HG03139 (cell line): ENCODE data around the gene NEUROD2.

Source experiments
- ATAC-seq: cut with Tn5 transposase; IDR thresholded peaks from one replicate; pipeline ENCODE4 v1.9.1; 2021; ENCODE audit not compliant: unreplicated experiment

NEUROD2 gene

GRCh38 chr17:39581759-39582085 is 26.0 kb downstream of the NEUROD2 start:
- ATAC-seq = no peak

DNA sequence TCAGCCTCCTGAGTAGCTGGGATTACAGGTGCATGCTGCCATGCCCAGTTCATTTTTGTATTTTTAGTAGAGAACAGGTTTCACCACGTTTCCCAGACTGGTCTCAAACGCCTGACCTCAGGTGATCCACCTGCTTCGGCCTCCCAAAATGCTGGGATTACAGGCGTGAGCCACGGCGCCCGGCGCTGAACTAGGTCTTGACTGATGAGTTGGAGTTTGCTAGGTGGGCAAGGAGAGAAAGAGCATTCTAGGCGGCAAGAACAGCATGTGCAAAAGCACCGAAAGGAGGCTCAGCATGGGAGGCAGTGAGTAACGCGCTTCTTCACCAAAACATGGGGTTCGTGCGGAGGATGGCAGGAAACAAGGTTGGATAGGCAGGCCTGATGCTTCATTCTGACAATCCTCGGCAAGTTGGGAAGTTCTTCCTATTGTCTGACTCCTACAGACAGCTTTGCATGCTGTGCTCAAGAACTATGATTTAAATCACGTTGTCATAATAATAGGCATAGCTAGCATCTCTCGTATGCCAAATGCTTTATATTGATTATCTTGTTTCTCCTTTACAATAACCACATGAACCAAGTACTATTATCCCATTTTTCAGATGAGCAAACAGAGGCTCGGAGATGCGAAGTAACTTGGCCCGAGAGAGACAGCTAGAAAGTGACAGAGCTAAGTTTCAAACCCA is 26.5 kb downstream of the NEUROD2 start:
- no peak for ATAC-seq

DNA sequence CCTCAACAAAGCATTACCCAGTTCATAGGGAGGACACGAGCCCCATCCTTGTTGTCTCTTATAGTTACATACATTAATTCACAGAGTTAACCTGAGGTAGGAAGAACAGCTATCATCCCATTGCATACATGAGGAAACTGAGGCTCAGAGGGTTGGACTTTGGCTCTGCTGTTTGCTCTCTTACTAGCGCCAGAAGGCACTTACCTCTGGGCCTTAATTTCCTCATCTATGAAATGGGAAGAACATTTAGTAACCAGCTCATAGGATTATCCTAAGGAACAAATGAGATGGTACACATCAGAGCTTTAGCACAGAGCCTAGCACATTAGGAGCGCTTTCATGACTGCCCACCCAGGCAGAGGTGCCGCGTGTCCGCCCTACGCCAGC is 27.6 kb downstream of the NEUROD2 start:
- no peak for ATAC-seq

DNA sequence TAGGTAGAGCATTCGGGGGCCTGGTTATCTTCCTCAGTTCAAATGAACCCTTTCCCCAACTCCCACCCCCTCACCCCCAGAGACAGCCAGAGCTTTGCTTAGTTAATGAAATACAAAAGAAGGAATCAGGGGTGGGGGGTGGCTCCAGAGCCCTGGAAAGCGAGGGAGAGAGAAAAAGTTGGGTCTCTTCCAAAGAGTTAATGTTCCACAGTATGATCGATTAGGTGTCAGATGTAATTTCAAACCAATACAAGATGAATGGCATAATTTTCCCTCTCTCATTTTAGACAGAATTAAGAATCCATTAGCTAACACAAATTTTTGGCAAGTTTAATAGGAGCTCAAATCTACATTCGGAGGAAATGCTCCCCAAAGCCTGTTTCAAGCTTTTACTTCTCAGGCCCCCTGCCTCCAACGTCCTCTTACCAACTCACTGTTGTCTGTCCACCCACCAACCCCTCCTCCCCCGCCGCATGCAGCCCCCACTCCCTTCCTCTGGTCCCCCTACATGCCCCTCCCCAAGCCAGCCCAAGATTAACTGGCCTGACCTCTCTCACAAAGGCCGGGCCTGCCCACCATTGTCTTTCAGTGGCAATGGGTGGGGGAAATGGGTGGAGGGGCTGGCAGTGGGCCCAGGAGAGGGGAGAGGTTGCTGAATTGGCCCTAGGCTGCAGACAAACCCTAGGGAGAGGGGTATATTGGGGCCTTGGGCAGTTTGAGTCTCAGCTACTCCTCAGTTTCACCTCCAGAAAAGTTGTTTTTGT is 28.2 kb downstream of the NEUROD2 start:
- ATAC-seq = no peak

- ATAC-seq = no peak
These were observed 29.4 kb downstream of the NEUROD2 start for GRCh38 chr17:39578272-39578671.

- ATAC-seq = no peak
These were observed 31.5 kb downstream of the NEUROD2 start for GRCh38 chr17:39576187-39576586.

DNA sequence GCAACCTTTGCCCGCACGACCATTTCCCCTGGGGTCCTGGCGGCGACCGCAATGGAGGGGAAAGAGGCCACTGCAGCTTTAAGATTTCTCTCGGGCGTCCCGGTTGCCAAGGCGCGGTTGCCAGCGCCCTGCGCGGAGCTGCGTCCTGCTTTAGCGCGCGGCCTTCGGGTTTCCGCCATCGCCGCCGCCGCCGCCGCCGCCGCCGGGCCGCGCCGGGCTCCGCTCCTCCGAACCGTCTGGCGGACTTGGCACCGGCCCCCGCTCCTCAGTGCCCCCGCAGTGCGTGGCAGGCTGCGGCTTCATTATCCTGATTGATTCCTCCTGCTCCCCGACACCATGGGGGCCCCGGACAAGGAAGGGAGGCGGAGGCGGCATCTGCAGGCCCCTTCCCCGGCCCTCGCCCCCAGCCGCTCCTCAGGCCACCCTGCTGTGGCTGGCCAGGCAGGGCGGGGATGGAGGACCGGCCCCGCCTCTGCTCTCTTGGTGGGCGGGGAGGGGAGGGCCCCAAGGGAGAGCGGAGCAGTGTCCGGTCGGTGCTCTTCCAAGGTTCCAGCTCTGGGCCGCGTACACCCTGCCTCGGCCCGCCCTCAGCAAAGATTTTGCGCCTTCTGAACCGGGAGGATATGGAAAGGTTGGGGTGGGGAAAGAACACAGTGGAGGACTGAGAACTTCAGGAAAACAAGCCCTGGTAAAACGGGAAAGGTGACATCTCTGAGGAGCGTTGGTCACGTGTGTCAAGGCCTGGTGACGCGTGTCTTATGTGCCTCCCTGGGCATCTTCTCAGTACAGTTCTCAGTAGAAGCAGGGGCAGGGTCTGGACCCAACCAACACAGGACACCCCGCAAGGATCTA is 34.0 kb downstream of the NEUROD2 start:
- ATAC-seq = no peak

DNA sequence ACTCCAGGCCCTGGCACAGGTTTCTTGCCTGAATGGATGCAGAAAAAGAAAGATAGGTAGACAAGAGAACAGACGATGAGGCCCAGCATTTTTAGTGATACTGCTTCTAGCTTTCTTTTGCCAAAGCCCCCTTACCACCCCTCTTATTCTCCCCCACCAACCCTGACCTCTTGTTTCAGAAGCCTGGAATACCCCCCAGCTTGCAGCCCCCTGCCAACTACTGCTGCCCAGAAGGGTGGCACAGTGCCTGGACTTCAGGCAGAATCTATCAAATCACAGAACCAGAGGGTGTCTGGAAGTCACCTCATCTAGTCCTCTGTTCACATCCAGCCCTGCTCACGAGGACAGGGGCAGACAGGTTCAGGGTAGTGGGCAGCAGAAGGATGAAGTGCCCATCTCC is 35.6 kb downstream of the NEUROD2 start:
- ATAC-seq = no peak

- ATAC-seq = no peak
These were observed 38.6 kb downstream of the NEUROD2 start for GRCh38 chr17:39569126-39569525.

DNA sequence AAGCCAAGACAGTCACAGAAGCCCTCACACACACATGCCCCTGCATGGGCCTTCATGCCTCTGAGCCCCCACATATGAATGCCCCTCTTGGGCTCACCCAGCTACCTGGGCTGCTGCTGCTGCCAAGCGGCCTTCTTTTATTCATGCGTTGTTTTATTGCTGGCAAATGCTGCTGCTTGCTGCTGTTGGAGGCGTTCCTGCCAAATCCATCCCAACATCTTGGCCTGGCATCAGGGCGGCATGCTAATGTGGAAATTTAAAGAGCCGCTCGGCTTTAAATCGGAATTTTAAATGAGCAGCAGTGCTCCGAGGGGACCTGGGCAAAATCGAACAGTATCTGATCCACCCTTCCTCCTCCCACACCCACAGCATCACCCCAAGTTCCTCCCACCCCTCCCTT is 39.0 kb downstream of the NEUROD2 start:
- no peak for ATAC-seq

GRCh38 chr17:39566094-39566850 is 41.4 kb downstream of the NEUROD2 start:
- no peak for ATAC-seq

DNA sequence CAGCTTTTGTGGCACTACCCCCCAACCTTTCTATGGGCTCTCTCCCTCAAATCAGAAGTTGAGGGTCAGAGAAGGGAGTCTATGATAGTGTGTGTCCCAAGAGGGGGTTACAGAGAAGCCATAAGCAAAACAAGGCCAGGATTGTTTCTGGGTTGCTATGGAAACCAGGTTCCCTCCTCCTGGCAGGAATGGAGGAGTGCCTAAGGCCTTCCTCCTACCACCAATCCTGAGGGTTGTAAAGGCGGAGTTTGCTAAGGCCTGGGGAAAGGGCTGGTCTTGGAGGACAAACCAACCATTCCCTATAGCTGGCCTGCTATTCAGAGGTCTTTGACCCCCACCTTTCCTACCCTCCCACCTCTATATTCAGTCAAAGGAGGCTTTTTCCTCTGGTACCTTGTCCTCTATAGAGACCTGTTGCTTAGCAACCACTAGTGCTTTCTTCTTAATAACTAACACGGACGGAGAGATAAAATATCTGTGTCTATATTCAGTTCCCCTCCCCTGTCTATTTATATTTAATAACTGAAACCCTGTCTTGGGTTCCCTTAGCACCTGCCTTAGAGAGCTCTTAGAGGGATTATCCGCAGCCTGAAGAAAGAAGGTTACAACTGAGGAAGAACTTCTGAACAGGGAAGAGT is 43.4 kb downstream of the NEUROD2 start:
- ATAC-seq = no peak

- no peak for ATAC-seq
These were observed 44.2 kb downstream of the NEUROD2 start for GRCh38 chr17:39563476-39563875.

DNA sequence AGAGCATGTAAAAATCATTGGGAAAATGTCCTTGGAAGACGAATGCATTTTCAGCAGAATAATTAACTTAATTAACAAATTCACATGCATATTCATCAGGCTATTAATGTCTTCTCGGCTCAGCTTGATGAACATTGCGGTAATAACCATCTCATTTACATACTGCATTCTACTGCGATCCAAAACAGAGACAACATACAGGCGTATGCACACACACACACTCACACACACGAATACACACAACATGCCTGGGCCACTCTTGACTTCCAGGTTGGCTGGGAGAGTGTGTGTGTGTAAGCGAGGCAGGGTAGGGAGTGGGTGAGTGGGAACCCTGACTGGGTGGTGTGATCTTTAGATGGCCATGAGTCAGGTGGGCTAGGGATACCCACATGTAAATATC is 44.7 kb downstream of the NEUROD2 start:
- no peak for ATAC-seq

- no peak for ATAC-seq
These were observed 45.3 kb downstream of the NEUROD2 start for GRCh38 chr17:39562395-39562794.

DNA sequence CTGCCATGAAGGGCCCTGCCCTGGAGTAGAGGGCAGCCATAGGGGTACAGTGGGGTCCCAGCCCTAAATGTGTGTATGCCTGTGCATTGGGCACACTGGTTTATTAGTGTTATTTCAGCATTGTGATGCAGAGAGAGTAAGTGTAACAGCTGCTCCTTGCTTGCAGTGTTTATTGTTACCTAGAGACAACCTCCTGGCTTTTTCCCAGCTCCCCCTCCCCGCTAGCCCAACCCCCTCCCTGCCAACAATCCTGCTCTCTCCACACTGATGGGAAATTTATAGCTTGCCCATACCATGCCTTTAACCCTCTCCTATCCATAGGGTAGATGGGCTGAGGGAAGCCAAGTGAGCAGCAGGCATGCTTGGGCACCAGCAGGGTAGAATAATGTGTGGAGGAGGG is 51.3 kb downstream of the NEUROD2 start:
- no peak for ATAC-seq

DNA sequence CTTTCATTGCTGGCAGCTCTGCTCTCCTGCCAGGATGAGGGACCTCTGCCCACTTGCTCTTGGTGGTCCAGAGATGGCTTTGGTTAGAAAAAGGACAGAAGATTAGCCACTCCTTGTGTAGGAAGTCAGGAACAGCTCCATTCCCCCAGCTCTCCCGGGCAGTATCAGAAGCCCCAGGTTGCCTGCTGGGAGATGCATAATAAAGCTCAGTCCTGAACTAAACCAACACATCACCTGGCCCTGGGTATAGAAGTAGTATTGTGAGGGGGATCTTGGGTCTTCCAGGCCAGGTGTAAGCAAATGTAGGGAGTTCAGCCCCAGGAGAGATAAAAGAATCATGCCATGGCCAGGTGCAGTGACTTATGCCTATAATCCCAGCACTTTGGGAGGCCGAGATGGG is 52.4 kb downstream of the NEUROD2 start:
- ATAC-seq = no peak
